Mononuclear cell (primary cell): Measurements from ENCODE around the gene USP20. TPM values are rescaled to one million over a fixed set of nuclear protein-coding genes. Genes with fewer than 3 reads are reported as not detected.

ENCODE experiments used
- H3K27me3 ChIP-seq: 2 replicates; pipeline ENCODE4 v1.6.0; 2011; ENCODE audit warnings: low read length, control low read depth; ENCODE audit not compliant: insufficient read depth
- H3K4me1 ChIP-seq: 2 replicates; pipeline ENCODE4 v1.5.1; 2011; ENCODE audit warnings: mild to moderate bottlenecking, low read length, control low read depth; ENCODE audit not compliant: insufficient read depth
- H3K4me3 ChIP-seq: 2 replicates; pipeline ENCODE4 v1.5.1; 2011; ENCODE audit warnings: mild to moderate bottlenecking, low read length, moderate library complexity
- H3K9me3 ChIP-seq: 2 replicates; pipeline ENCODE4 v1.5.1; 2011; ENCODE audit warnings: low read depth, mild to moderate bottlenecking, control low read depth, low read length
- total RNA-seq: library from RNA; depleted of rRNA; stranded (reverse); fragments of >200 nt; gene quantifications from one replicate; pipeline ENCODE4 v1.2.3, GENCODE V29; 2012

Gene USP20
- total RNA-seq, 1 donor, result 17.1 TPM

- Histone ChIP-seq H3K4me3 (peak overlapping the region; percentile 93), H3K4me1 (peaks cover 51% of the 10 kb centered on the region), H3K9me3 (no peaks in the 10 kb centered on the region), H3K27me3 (no peaks in the 10 kb centered on the region)
Measured at GRCh38 chr9:129836311-129837007, 1.2 kb downstream of the USP20 start.

- Histone ChIP-seq H3K4me3 (no peak overlapping the region), H3K4me1 (peaks cover 44% of the 10 kb centered on the region), H3K9me3 (no peaks in the 10 kb centered on the region), H3K27me3 (no peaks in the 10 kb centered on the region)
Measured at GRCh38 chr9:129838707-129839259, 3.5 kb downstream of the USP20 start.

- Histone ChIP-seq H3K4me1 (peaks cover 37% of the 10 kb centered on the region), H3K27me3 (no peaks in the 10 kb centered on the region), H3K9me3 (no peaks in the 10 kb centered on the region)
Measured at GRCh38 chr9:129839324-129840023, 4.2 kb downstream of the USP20 start.

GRCh38 chr9:129840034-129840433 lies 4.8 kb downstream of the USP20 start:
- Histone ChIP-seq H3K4me3 (no peak overlapping the region), H3K4me1 (peaks cover 34% of the 10 kb centered on the region), H3K27me3 (no peaks in the 10 kb centered on the region), H3K9me3 (no peaks in the 10 kb centered on the region)

More at GRCh38 chr9:129839324-129840023, 4.2 kb downstream of the USP20 start:
- no peak overlapping the region for H3K4me3 ChIP-seq

- H3K27me3 ChIP-seq, result no peaks in the 10 kb centered on the region
- no peak overlapping the region for H3K4me3 ChIP-seq
- no peaks in the 10 kb centered on the region for H3K9me3 ChIP-seq
- peaks cover 30% of the 10 kb centered on the region for H3K4me1 ChIP-seq
Measured at GRCh38 chr9:129841071-129841470, 5.8 kb downstream of the USP20 start.

- Histone ChIP-seq H3K9me3 (no peaks in the 10 kb centered on the region), H3K27me3 (no peaks in the 10 kb centered on the region), H3K4me1 (peaks cover 9% of the 10 kb centered on the region), H3K4me3 (no peak overlapping the region)
Measured at GRCh38 chr9:129845373-129845772, 10.1 kb downstream of the USP20 start.

GRCh38 chr9:129848712-129849441 lies 13.6 kb downstream of the USP20 start:
- H3K4me3 ChIP-seq, result no peak overlapping the region
- no peaks in the 10 kb centered on the region for H3K27me3 ChIP-seq
- H3K4me1 ChIP-seq, result peaks cover 27% of the 10 kb centered on the region
- no peaks in the 10 kb centered on the region for H3K9me3 ChIP-seq

- Histone ChIP-seq H3K4me3 (no peak overlapping the region), H3K9me3 (no peaks in the 10 kb centered on the region), H3K27me3 (no peaks in the 10 kb centered on the region), H3K4me1 (peaks cover 33% of the 10 kb centered on the region)
Measured at GRCh38 chr9:129849901-129850300, 14.6 kb downstream of the USP20 start.

GRCh38 chr9:129850821-129851550 lies 15.7 kb downstream of the USP20 start:
- H3K4me3 ChIP-seq, result no peak overlapping the region
- H3K4me1 ChIP-seq, result peaks cover 34% of the 10 kb centered on the region
- no peaks in the 10 kb centered on the region for H3K9me3 ChIP-seq
- no peaks in the 10 kb centered on the region for H3K27me3 ChIP-seq

- H3K9me3 ChIP-seq, result no peaks in the 10 kb centered on the region
- H3K27me3 ChIP-seq, result no peaks in the 10 kb centered on the region
- peaks cover 31% of the 10 kb centered on the region for H3K4me1 ChIP-seq
- H3K4me3 ChIP-seq, result no peak overlapping the region
Measured at GRCh38 chr9:129851821-129852220, 16.6 kb downstream of the USP20 start.

GRCh38 chr9:129852579-129852978 lies 17.3 kb downstream of the USP20 start:
- no peak overlapping the region for H3K4me3 ChIP-seq
- peaks cover 25% of the 10 kb centered on the region for H3K4me1 ChIP-seq
- no peaks in the 10 kb centered on the region for H3K27me3 ChIP-seq
- no peaks in the 10 kb centered on the region for H3K9me3 ChIP-seq

GRCh38 chr9:129853614-129854013 lies 18.4 kb downstream of the USP20 start:
- H3K4me1 ChIP-seq, result peaks cover 25% of the 10 kb centered on the region
- no peak overlapping the region for H3K4me3 ChIP-seq
- H3K27me3 ChIP-seq, result no peaks in the 10 kb centered on the region
- no peaks in the 10 kb centered on the region for H3K9me3 ChIP-seq

- Histone ChIP-seq H3K27me3 (no peaks in the 10 kb centered on the region), H3K4me1 (peaks cover 25% of the 10 kb centered on the region), H3K9me3 (no peaks in the 10 kb centered on the region), H3K4me3 (no peak overlapping the region)
Measured at GRCh38 chr9:129854588-129855110, 19.4 kb downstream of the USP20 start.

- no peaks in the 10 kb centered on the region for H3K27me3 ChIP-seq
- H3K4me1 ChIP-seq, result peaks cover 27% of the 10 kb centered on the region
- no peak overlapping the region for H3K4me3 ChIP-seq
- H3K9me3 ChIP-seq, result no peaks in the 10 kb centered on the region
Measured at GRCh38 chr9:129857207-129857606, 21.9 kb downstream of the USP20 start.
